Cardiac muscle cell (in vitro differentiated cells and primary cell): ENCODE results near the gene FARS2. TPM values are rescaled to one million over a fixed set of nuclear protein-coding genes. Genes with fewer than 3 reads are reported as not detected.

ENCODE experiments used
- DNase-seq, 2 donors: peaks; one replicate each; pipeline versions ENCODE4 v3.0.0 to v3.0.0-alpha.2; 2010 to 2017; ENCODE audit warnings: low read depth in 1 of 2, low spot score in 1 of 2
- H3K27ac ChIP-seq: fragments of 200-600 bp; sonication (generic); 2 replicates; pipeline ENCODE4 v1.5.1; 2016
- H3K27me3 ChIP-seq: fragments of 200-600 bp; sonication (generic); 2 replicates; pipeline ENCODE4 v1.6.0; 2016; ENCODE audit warnings: control low read depth
- H3K36me3 ChIP-seq: fragments of 200-600 bp; sonication (generic); 2 replicates; pipeline ENCODE4 v1.5.1; 2016; ENCODE audit warnings: control low read depth
- H3K4me1 ChIP-seq: fragments of 200-600 bp; sonication (generic); 2 replicates; pipeline ENCODE4 v1.8.1; 2017; ENCODE audit warnings: low read depth, mild to moderate bottlenecking, mixed run types
- H3K4me3 ChIP-seq: fragments of 200-600 bp; sonication (generic); 2 replicates; pipeline ENCODE4 v1.5.1; 2016; ENCODE audit warnings: mild to moderate bottlenecking
- H3K9me3 ChIP-seq: fragments of 200-600 bp; sonication (generic); 2 replicates; pipeline ENCODE4 v1.5.1; 2017; ENCODE audit warnings: low read depth, mild to moderate bottlenecking, control low read depth
- CTCF ChIP-seq: IDR thresholded peaks from 2 replicates; pipeline ENCODE4 v1.5.1; 2012; ENCODE audit warnings: low read depth, mild to moderate bottlenecking, low read length
- polyA plus RNA-seq: library from polyadenylated mRNA; unstranded; fragments of >200 nt; fragmentation: Nextera tagmentation; extraction: Ambion mirVana; gene quantifications from 2 replicates; pipeline ENCODE4 v1.2.1, GENCODE V29; 2016
- total RNA-seq: library from RNA; depleted of rRNA; stranded (reverse); fragments of >200 nt; gene quantifications from 2 replicates; pipeline ENCODE4 v1.2.3, GENCODE V29; 2016

The FARS2 gene
- total and polyA plus RNA-seq, 2 experiments from 2014 or later, result 12.4 to 22.5 TPM

- Histone ChIP-seq H3K27ac (no peak overlapping the region), H3K9me3 (no peaks in the 10 kb centered on the region), H3K27me3 (no peaks in the 10 kb centered on the region), H3K4me3 (no peak overlapping the region), H3K36me3 (no peaks in the 10 kb centered on the region), H3K4me1 (no peaks in the 10 kb centered on the region)
- no peak for TF ChIP-seq CTCF
- DNase-seq, result no peak
These were observed 249.2 kb downstream of the FARS2 start for GRCh38 chr6:5510331-5511133.

- H3K27ac ChIP-seq, result no peak overlapping the region
- no peaks in the 10 kb centered on the region for H3K4me1 ChIP-seq
- TF ChIP-seq CTCF, result no peak
- DNase-seq, result peak in 1 of 2 donors; percentile 89
- H3K36me3 ChIP-seq, result no peaks in the 10 kb centered on the region
- no peaks in the 10 kb centered on the region for H3K9me3 ChIP-seq
- no peak overlapping the region for H3K4me3 ChIP-seq
- H3K27me3 ChIP-seq, result no peaks in the 10 kb centered on the region
These were observed 250.6 kb downstream of the FARS2 start for GRCh38 chr6:5511954-5512353.

GRCh38 chr6:5512422-5512821, 251.1 kb downstream of the FARS2 start:
- Histone ChIP-seq H3K27ac (no peak overlapping the region), H3K27me3 (no peaks in the 10 kb centered on the region), H3K36me3 (no peaks in the 10 kb centered on the region), H3K4me1 (no peaks in the 10 kb centered on the region), H3K9me3 (no peaks in the 10 kb centered on the region), H3K4me3 (no peak overlapping the region)
- TF ChIP-seq CTCF, result no peak
- DNase-seq, result no peak

GRCh38 chr6:5513408-5513807, 252.1 kb downstream of the FARS2 start:
- no peak for DNase-seq
- no peak for TF ChIP-seq CTCF
- H3K4me1 ChIP-seq, result no peaks in the 10 kb centered on the region
- no peaks in the 10 kb centered on the region for H3K36me3 ChIP-seq
- no peak overlapping the region for H3K27ac ChIP-seq
- H3K4me3 ChIP-seq, result no peak overlapping the region
- no peaks in the 10 kb centered on the region for H3K27me3 ChIP-seq
- no peaks in the 10 kb centered on the region for H3K9me3 ChIP-seq

- Histone ChIP-seq H3K27me3 (no peaks in the 10 kb centered on the region), H3K27ac (no peak overlapping the region), H3K36me3 (no peaks in the 10 kb centered on the region), H3K4me1 (no peaks in the 10 kb centered on the region), H3K4me3 (no peak overlapping the region), H3K9me3 (no peaks in the 10 kb centered on the region)
- no peak for TF ChIP-seq CTCF
- DNase-seq, result no peak
These were observed 253.0 kb downstream of the FARS2 start for GRCh38 chr6:5514353-5514752.
